PFSK-1 (cell line): ENCODE data around the gene ZG16B.

Source experiments
- FOXP2 ChIP-seq: optimal IDR thresholded peaks from 2 replicates; pipeline ENCODE3; 2011; ENCODE audit warnings: borderline replicate concordance, control low read depth, inconsistent platforms; ENCODE audit not compliant: insufficient read depth; ENCODE audit errors: extremely low read length, extremely low read depth
- POLR2AphosphoS5 ChIP-seq: IDR thresholded peaks from 2 replicates; pipeline ENCODE4 v1.6.1; 2012; ENCODE audit warnings: low read depth, mild to moderate bottlenecking, control low read depth, low read length, moderate library complexity
- REST ChIP-seq, 2 experiments: IDR thresholded peaks; 2 replicates each; pipeline versions ENCODE4 v1.6.1 to v1.8.0; 2011 to 2012; ENCODE audit warnings: low read depth in 2 of 2, low read length in 2 of 2, control low read depth in 1 of 2, inconsistent platforms in 1 of 2, mild to moderate bottlenecking in 1 of 2, moderate library complexity in 1 of 2; ENCODE audit not compliant: insufficient read depth in 1 of 2
- SIN3A ChIP-seq: IDR thresholded peaks from 2 replicates; pipeline ENCODE4 v1.6.1; 2012; ENCODE audit warnings: mild to moderate bottlenecking, low read length, moderate library complexity, borderline replicate concordance; ENCODE audit not compliant: insufficient read depth
- TAF1 ChIP-seq: IDR thresholded peaks from 2 replicates; pipeline ENCODE4 v1.6.1; 2012; ENCODE audit warnings: low read length, control low read depth, borderline replicate concordance; ENCODE audit not compliant: insufficient read depth

ZG16B gene

GRCh38 chr16:2858245-2859025 is 28.3 kb downstream of the ZG16B start:
- TF ChIP-seq FOXP2, result no peak
- no peak for TF ChIP-seq TAF1
- TF ChIP-seq REST (IDR thresholded peaks at IDR 0.05; ENCODE audit: insufficient read depth in 1 of 2, low read depth in 2 of 2, low read length in 2 of 2), result no peak
- no peak for TF ChIP-seq POLR2AphosphoS5
- TF ChIP-seq SIN3A, result no peak

DNA sequence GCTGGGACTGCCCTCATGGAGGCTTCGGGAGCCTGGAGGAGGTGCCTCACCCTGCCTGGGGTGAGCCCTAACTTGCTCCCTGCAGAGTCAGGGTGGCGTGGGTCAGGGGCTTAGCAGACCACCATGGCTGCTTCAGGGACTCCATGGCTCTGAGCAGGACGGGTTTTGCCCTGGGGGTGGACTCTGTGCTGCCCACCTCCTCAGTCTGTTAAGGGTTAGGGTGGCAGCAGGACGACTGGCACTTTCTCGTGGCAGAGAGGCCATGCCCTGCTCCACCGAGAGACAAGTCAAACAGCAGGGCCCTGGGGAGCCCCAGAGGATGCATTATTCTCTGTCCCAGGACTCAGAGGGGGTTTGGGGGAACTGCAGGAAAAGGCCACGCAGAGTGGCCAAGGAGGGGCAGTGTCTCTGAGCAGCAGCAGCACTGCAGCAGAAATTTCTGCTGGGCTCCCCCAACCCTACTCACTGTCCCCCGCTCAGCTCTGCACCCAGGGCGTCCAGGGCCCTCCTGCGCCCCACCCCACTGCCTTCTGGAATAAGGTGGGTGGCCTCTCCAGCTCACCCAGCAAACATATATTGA is 29.7 kb downstream of the ZG16B start:
- TF ChIP-seq FOXP2 (no peak), TAF1 (no peak), POLR2AphosphoS5 (no peak), SIN3A (no peak), REST (IDR thresholded peaks at IDR 0.05; ENCODE audit: insufficient read depth in 1 of 2, low read depth in 2 of 2, low read length in 2 of 2) (no peak)

GRCh38 chr16:2860826-2861567 is 30.9 kb downstream of the ZG16B start:
- no peak for TF ChIP-seq SIN3A
- TF ChIP-seq REST (IDR thresholded peaks at IDR 0.05; ENCODE audit: insufficient read depth in 1 of 2, low read depth in 2 of 2, low read length in 2 of 2), result peak; percentile 80 to 96
- no peak for TF ChIP-seq POLR2AphosphoS5

GRCh38 chr16:2865651-2866050 is 35.5 kb downstream of the ZG16B start:
- no peak for TF ChIP-seq POLR2AphosphoS5
- TF ChIP-seq REST (IDR thresholded peaks at IDR 0.05; ENCODE audit: insufficient read depth in 1 of 2, low read depth in 2 of 2, low read length in 2 of 2), result no peak
- TF ChIP-seq TAF1, result no peak
- TF ChIP-seq SIN3A, result no peak
- TF ChIP-seq FOXP2, result no peak
